ENCODE results near the gene MAP2K1. TPM values are rescaled to one million over a fixed set of nuclear protein-coding genes. Genes with fewer than 3 reads are reported as not detected.
"Not testable (repeated sequence)": the region's sequence is repeated elsewhere in the genome, so short reads cannot be mapped to it uniquely, and the experiment has no call there.

The MAP2K1 gene
- polyA plus RNA-seq, 4 donors = 48.4 to 55.6 (median 52.5) TPM

DNA sequence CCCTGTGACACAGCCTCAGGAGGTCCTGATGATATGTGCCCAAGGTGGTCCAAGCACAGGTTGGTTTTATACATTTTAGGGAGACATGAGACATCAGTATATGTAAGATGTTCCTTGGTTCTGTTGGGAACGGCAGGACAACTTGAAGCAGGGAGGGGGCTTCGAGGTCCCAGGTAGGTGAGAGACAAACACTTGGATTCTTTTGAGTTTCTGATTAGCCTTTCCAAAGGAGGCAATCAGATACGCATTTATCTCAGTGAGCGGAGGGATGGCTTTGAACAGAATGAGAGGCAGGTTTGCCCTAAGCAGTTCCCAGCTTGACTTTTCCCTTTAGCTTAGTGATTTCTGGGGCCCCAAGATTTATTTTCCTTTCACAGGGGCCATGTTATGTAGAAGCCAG lies 84.1 kb downstream of the MAP2K1 start:
- not testable (repeated sequence) for DNase-seq (ENCODE audit: low read depth in 4 of 4, low spot score in 3 of 4)

DNA sequence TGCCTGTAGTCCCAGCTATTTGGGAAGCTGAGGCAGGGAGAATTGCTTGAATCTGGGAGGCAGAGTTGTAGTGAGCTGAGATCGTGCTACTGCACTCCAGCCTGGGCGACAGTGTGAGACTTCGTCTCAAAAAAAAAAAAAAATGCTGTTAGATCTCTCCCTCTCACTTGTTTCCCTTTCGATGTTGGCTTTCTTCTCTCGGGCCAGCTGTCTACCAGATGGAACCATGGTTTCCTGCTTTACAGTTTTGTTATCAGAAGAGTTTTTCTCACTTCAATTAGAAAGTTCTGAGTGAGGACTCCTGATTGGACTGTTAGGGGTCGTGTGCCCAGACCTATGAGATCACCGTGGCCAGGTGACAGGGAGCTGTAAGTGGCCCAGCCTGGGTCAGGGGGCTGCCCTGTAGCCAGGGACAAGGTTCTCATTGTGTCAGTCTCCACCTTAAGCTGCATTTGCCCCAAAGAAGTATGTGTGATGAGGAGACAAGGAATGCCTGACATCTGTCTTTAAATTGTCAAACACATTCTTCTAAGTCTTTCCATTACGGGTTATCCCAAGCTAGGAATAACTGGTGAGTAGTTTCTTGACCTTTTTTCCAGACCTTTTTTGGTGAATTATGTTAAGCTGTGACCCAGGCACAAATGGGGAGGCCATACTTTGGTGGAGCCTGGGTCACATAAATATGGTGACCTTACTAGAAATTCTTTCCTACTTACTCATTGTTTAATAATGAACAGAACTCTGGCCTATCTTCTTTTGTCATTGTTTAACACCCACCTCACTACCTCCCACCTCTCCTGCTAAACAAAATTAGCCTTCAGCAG lies 85.7 kb downstream of the MAP2K1 start:
- no peak for DNase-seq (ENCODE audit: low read depth in 4 of 4, low spot score in 3 of 4)

DNA sequence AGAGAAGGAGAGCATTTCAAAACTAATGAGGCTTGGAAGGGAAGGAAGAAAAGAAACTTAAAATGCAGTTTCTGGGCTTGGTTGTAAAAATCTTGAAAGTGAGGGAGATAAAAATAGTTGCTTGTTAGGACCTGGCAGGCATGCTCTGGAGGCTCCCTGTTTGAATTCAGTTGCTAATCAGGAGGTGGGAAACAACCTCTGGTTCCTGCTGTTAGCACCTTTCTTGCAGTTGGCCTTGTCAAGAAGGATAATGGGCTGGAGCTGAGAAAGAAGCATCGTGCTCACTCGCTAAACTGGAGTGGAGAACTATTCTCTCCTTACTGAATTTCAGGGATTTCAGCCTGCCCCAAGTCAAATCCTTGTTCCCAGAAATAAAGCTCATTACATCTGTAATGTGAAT lies 87.4 kb downstream of the MAP2K1 start:
- DNase-seq (ENCODE audit: low read depth in 4 of 4, low spot score in 3 of 4) = no peak

DNA sequence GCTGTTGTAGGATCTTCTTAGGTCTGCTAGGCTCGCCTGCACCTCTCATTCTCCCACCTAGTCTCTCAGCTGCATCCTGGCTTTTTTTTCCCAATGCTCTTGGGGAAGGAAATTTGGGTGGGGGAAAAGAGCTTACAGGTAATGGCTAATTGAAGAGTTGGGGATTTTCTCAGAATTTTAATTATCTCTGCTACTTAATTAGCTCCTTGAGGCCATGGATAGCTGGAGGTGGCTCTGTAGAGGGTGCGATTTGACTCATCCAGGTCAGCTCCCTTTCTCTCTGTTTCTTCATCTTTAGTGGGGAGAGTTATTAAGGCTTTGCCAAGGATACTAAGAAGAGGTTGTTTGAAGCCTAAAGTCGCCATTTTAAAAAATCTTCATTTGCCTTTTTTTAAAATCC lies 88.3 kb downstream of the MAP2K1 start:
- DNase-seq (ENCODE audit: low read depth in 4 of 4, low spot score in 3 of 4) = no peak

DNA sequence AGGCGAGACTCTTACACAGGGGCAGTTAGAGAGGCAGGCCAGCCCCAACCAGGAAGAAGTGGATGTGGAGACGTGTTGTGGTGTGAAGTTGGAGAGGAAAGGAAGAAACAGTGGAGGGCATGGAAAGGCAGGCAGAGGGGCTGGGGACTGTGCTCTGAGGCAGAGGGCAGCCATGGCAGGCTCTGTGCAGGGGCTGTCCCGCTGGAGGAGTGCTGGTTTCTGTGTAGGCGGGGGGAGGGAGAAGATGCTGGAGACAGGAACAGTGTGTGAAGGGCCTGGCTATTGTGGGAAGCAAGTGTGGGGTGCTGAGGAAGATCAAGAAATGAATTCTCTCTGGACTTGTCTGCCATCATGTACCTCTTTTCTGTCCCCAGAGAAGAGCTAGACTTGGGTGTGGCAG lies 89.8 kb downstream of the MAP2K1 start:
- no peak for DNase-seq (ENCODE audit: low read depth in 4 of 4, low spot score in 3 of 4)

DNA sequence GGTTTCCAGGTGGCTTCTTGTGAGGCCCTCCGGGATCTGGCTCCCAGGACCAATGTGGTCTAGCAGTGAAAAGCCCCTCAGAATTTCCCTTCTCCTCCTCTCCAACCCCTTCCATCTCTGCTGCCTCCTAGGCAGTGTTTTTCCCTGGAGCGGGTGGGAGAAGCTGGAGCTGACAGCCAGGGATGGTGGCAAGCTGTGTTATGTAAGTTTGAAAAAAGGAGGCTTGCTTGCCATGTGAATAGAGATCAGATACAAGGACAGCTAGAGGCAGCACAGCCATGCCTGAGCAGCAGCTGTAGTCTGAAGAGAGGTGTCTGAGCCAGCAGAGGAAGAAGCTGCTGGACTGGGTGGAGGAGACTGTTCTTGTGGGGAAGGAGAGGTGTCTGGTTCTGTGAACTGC lies 90.3 kb downstream of the MAP2K1 start:
- no peak for DNase-seq (ENCODE audit: low read depth in 4 of 4, low spot score in 3 of 4)

DNA sequence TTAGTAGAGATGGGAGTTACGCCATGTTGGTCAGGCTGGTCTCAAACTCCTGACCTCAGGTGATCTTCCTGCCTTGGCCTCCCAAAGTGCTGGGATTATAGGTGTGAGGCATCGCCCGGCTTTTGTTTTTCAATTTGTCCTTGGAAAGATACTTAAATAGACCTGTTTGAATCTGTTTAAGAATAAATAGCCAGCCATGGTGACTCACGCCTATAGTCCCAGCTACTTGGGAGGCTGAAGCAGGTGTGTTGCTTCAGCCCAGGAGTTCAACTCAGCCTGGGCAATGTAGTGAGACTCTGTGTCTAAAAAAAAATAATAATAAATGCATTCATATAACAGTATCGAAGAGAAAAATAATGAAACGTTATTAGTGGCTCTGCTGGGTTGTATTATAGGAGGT lies 93.6 kb downstream of the MAP2K1 start:
- no peak for DNase-seq (ENCODE audit: low read depth in 4 of 4, low spot score in 3 of 4)

DNA sequence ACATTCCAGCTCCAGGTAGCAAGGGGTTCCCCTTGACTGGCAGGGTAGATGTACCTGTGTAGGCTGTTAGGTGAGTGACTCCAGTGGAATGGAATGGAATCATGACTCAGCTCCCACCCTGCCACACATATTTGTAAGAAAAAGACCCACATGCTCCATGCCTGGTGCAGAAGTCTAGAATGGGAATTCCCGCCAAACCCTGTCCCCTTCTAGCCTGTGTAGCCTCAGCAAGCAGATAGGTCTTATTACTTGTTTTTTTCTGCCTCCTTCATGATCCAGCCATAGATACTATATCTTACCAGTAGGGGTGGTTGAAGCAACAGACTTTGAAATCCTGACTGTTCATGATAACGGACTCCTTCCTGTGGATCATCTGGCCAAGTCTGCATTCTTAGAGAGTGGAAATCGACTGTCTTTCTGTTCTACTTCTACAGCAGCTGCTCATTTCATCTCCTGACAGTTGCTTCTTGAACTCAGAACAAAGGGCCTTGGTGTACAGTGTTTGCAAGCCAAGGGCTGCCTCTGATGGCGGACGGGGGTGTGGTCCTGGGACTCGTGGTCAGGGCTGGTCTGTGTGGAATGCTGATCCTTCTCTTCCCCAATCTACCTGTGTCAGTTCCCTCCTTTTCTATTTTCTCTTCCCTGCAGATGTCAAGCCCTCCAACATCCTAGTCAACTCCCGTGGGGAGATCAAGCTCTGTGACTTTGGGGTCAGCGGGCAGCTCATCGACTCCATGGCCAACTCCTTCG lies 94.6 kb downstream of the MAP2K1 start:
- no peak for DNase-seq (ENCODE audit: low read depth in 4 of 4, low spot score in 3 of 4)

DNA sequence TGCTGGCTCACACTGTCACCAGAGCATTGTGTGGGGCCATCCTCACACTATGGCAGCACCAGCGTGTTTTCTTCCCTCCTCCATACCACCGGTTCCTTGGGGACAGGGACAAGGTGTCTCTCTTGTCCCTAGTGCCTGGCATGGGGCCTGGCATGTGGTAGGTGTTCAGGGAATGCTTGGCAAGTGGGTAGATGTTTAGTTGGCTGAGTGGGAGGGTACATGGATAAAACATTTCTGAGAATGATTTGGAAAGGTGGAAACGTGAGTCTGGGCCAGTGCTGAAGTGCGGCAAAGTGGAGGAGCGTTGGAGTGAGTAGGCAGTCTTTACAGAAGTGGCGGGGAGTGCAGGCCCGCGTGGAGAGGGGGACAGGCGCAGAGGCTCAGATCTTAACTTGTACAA lies 95.8 kb downstream of the MAP2K1 start:
- no peak for DNase-seq (ENCODE audit: low read depth in 4 of 4, low spot score in 3 of 4)

DNA sequence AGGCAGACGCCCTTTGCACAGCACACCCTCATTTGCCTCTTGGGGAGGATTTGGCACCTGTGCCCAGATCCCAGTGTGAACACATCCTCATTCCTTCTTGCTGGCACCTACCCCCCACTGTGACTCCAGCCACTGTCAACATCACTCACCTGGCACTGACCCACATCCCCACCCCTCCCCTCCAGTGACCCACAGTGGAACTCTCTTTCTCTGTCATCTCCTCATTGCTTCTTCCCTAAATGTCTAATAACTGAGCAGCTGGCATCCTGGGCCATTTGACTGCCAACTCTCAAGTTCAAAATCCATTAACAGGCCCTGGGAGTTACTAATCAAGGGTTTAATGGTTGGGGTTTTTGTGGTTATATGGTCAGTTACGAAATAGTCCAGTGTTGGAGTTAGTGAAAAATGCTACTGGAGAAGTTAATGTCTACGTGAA lies 96.4 kb downstream of the MAP2K1 start:
- no peak for DNase-seq (ENCODE audit: low read depth in 4 of 4, low spot score in 3 of 4)

DNA sequence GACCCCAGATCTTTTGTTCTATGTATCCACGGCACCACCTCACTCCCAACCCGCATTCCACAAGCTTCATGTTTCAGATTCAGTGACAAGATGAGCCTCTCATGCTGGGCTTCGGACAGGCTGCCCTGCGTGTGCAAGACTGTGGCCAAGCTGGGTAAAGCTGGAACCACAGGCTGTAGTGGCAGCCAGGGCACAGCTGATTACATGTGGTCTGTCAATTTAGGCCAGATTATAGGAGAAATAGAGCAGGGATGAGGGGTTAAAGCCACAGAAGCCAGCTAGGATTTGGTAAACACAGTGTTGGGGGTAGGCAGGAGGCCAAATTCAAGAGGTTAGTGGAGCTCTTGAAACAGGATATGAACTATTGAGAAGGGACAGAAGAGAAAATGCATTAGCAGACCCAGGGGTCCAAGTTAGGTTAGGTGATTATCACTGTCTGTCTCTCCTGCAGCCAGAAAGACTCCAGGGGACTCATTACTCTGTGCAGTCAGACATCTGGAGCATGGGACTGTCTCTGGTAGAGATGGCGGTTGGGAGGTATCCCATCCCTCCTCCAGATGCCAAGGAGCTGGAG lies 97.9 kb downstream of the MAP2K1 start:
- DNase-seq (ENCODE audit: low read depth in 4 of 4, low spot score in 3 of 4) = no peak

DNA sequence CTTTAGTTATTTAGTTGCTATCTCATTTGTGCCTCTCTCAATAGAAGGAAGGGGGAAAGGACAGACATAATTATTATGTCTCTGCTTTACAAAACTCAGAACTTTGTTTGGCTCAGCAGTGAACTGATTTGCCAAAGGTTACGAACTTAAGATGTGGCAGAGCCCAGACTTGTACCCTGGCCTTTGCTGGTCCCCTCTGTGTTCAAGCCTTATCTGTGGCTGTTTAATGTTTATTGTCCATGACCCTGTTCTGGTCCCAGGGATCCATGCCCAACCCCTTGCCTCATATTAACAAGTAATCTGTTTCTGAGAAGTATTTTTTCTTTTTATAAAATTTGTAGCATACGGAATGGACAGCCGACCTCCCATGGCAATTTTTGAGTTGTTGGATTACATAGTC lies 100.2 kb downstream of the MAP2K1 start:
- no peak for DNase-seq (ENCODE audit: low read depth in 4 of 4, low spot score in 3 of 4)

DNA sequence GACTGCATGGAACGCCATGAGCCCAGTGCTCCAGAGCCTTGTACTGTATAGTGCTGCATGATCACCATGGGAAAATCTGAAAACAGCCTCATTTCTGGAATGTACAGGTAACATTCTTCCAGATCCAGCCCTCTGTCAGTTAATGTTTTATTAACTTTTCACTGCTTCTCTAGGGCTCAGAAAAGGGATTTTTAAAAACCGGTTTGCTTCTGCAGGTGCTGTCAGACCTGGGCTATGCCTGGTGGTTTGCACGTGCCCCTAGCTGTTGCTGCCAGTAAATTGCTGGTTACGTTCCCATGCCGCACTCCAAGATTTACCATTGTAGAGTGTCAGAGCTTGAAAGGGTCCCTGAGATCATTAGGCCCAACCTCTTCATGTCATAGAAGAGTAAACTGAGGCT lies 101.8 kb downstream of the MAP2K1 start:
- DNase-seq (ENCODE audit: low read depth in 4 of 4, low spot score in 3 of 4) = no peak

DNA sequence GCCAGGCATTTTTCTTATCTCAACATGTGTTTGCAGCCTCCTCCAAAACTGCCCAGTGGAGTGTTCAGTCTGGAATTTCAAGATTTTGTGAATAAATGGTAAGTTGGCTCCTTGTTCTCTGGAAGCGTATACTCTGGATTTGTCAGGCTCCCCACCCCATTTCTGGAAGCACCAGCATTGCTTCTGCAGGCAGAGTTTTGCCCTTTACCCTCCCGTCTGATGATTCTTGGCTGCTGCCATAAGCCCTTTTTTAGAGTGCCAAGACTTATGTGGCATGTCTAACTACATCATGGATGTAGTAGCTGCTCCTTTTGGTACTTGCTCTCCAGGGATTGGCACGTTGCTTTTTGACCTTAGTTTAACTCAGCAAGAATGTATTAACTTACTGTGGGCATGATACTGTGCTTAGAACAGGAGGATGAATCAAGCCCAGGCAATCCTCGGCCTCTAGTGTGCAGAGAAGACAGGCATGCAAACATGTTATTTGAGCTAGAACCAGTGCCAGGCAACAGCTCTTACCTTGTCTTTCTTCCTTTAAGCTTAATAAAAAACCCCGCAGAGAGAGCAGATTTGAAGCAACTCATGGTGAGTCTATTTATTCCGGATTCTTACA lies 102.6 kb downstream of the MAP2K1 start:
- DNase-seq (ENCODE audit: low read depth in 4 of 4, low spot score in 3 of 4) = no peak

DNA sequence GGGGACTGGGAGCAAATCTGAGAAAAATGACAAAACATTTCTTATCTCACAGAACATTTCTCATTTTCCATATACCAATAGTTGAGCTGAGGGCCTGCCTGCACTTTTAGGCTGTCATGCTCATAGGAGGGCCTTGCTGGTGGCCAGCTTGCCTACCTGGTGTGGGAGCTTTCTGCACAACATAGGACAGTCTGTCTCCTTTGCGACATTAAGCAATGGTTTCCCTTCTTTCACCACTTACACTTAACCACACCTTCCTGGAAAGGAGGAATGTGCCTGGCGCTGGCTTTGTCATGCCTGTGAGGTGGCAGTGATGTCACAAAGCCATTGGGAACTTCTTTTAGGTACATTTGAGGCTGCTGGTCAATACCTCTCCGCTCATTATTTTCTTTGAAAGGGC lies 105.1 kb downstream of the MAP2K1 start:
- DNase-seq (ENCODE audit: low read depth in 4 of 4, low spot score in 3 of 4) = no peak

DNA sequence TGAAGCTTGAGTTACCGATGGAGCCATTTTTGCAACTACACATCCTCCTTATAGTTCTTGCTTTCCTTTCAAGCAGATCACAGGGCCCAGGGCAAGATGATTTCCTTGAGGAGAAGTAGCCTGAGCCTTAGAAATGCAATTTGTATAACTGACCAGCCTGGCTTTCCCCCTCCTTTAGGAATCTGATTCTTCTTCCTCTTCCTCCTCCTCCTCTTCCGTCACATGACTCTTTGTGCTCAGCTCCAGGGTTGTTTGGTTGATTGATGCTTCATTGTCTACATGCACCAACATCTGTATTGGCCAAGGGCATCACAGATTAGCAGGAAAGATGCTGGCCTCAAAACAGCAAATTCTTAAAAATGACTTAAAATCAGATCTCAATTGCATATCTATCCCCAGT lies 107.5 kb downstream of the MAP2K1 start:
- DNase-seq (ENCODE audit: low read depth in 4 of 4, low spot score in 3 of 4) = no peak

DNA sequence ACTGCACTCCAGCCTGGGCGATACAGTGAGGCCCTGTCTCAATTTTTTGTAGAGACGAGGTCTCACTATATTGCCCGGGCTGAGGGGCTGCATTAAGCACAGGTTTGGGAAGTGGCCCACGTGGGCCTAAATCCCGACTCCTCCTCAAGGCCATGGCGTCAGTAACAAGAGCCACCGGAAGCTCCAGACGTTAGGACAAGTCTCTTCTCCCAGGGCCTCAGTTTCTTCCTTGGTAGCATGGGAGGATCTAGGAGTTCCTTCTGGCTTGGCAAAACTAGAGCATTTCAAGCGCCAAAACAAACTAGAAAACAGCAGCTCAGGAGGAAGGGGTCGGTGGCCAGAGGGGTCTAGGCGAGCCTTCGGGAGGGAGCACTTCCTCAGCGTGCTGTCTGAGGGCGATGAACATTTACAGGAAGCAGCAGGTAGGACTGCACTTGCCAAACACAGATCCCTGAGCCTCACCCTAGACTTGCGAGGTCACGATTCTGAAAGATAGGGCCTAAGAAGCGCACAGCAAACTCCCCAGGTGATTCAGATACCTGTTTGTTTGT lies 110.3 kb downstream of the MAP2K1 start:
- DNase-seq (ENCODE audit: low read depth in 4 of 4, low spot score in 3 of 4) = peak in 1 of 4 donors; percentile 6

DNA sequence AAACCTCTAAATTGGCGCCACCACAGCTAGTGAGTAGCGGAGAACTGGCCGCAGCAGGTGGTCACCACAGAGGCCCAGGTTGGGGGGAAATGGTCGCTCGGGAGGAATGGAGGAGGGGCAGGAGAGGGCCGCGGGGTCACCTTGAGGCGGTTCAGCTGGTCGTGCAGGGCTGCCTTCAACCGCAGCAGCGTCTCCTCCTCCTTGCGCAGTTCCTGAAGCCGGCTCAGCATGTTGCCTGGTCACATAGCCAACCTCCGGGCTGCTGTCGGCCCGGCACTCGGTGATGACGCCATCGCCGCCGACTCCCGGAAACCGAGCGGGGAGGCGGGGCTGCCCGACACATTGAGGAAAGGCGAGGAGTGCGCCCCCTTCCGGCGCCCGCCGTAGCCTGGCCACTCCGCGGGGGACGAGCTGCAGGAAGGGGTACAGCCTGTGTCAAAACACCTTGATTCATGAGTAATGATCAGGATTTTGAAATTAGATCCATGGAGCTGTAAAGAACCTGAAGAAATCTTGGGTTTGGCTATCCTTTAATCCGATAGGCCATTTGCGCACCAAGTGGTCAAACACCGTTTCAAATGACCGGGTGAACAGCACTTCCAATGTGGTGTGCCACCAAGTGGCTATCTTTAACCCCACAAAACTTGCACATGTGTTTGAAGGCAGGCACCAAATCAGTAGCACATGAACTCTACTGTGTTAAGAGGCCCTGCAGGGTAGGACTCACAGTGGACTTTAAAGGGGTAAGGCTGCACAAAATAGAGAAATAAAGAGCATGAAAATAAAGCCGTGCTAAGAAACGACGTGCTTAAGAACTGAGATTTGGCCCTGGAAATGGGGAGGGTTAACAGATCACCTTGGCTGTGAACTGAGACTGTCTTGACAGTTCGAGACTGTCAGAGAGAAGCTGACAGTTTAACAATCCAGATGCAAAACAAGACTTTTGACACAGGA lies 111.1 kb downstream of the MAP2K1 start, which contains the start of gene SNAPC5:
Gene SNAPC5, minus strand, starts transcription at position 261 of the 954 bp plus-strand sequence. Its CDS starts 31 bp downstream, at position 230.
- DNase-seq (ENCODE audit: low read depth in 4 of 4, low spot score in 3 of 4) = peak; percentile 73 to 87 (median 84)

DNA sequence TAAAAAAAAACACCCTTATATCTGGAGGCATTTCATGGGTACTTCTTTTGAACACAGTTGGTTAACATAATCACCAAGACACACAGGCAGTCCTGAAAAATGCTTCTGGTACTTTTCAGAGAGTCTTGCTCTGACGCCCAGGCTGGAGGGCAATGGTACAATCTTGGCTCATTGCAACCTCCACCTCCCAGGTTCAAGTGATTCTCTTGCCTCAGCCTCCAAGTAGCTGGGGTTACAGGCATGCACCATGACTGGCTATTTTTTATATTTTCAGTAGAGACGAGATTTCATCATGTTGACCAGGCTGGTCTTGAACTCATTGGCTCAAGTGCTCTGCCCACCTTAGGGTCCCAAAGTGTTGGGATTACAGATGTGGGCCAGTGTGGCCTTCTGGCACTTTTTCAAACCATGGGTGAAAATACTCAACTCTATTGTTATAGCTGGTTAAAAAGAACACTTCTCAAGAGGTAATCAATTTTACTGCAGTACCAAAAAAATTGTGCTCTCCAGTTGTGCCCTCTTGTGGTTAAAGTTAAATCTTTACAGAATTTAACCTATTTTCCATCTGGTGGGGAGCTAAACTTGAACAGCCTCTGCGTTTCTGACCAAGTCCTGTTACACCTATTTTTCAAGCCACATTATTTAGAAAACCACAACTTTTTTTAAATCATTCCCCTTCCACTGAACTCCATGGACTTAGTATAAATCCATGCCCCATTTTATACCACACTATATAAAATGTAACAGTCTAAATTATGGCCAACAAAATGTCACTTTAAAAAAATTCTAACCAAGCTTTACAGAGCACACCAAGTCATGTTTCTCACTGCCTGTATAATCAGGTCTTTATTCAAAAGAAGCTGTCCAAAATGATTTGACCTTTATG lies 112.0 kb downstream of the MAP2K1 start:
- peak in 1 of 4 donors; percentile 1 for DNase-seq (ENCODE audit: low read depth in 4 of 4, low spot score in 3 of 4)

All from left renal pelvis (tissue), 4 donors.